ENCODE measurements around the gene ALCAM. TPM values are rescaled to one million over a fixed set of nuclear protein-coding genes. Genes with fewer than 3 reads are reported as not detected.
"Not testable (repeated sequence)": the region's sequence is repeated elsewhere in the genome, so short reads cannot be mapped to it uniquely, and the experiment has no call there.

Gene ALCAM
- total RNA-seq, 4 donors from 2014 or later, result 16.8 to 62.0 (median 27.5) TPM

- H3K9me3 ChIP-seq, result no peaks in the 10 kb centered on the region
- no peak overlapping the region for H3K27ac ChIP-seq
- TF ChIP-seq CTCF (IDR thresholded peaks at IDR 0.05) (no peak), POLR2AphosphoS5 (IDR thresholded peaks at IDR 0.05) (no peak), EP300 (IDR thresholded peaks at IDR 0.05) (no peak), POLR2A (IDR thresholded peaks at IDR 0.05) (no peak)
- H3K36me3 ChIP-seq, result no peaks in the 10 kb centered on the region
- ATAC-seq, result no peak
- no peaks in the 10 kb centered on the region for H3K27me3 ChIP-seq
- H3K4me3 ChIP-seq, result no peak overlapping the region
- no peaks in the 10 kb centered on the region for H3K4me1 ChIP-seq
- WGBS, 2 donors (ENCODE audit: low coverage in 1 of 2), result 55 to 67% methylated on average over 3 of the region's 3 CpGs
Observed at GRCh38 chr3:105598042-105598796, 231.5 kb downstream of the ALCAM start.

- no peaks in the 10 kb centered on the region for H3K4me1 ChIP-seq
- no peaks in the 10 kb centered on the region for H3K36me3 ChIP-seq
- H3K4me3 ChIP-seq, result no peak overlapping the region
- H3K9me3 ChIP-seq, result no peaks in the 10 kb centered on the region
- H3K27ac ChIP-seq, result no peak overlapping the region
- no peaks in the 10 kb centered on the region for H3K27me3 ChIP-seq
- ATAC-seq, result no peak
- WGBS, 2 donors (ENCODE audit: low coverage in 1 of 2), result 91 to 100% methylated on average over 2 of the region's 2 CpGs
- TF ChIP-seq EP300 (IDR thresholded peaks at IDR 0.05) (no peak), POLR2AphosphoS5 (IDR thresholded peaks at IDR 0.05) (no peak), POLR2A (IDR thresholded peaks at IDR 0.05) (no peak), CTCF (IDR thresholded peaks at IDR 0.05) (no peak)
Observed at GRCh38 chr3:105599350-105599749, 232.6 kb downstream of the ALCAM start.

- 83% methylated on average over 1 of the region's 1 CpG; no CpG with 5 or more reads in 1 of the 2 donors for WGBS, 2 donors (ENCODE audit: low coverage in 1 of 2)
- not testable (repeated sequence) for H3K4me1 ChIP-seq, H3K9me3 ChIP-seq, H3K36me3 ChIP-seq, H3K4me3 ChIP-seq, H3K27me3 ChIP-seq, ATAC-seq, H3K27ac ChIP-seq
Observed at GRCh38 chr3:105601756-105602155, 235.0 kb downstream of the ALCAM start.

- ATAC-seq, H3K4me3 ChIP-seq, H3K36me3 ChIP-seq, H3K27ac ChIP-seq, H3K27me3 ChIP-seq, H3K4me1 ChIP-seq, H3K9me3 ChIP-seq: not testable (repeated sequence)
- 83 to 92% methylated on average over 1 to 2 of the region's 3 CpGs for WGBS, 2 donors (ENCODE audit: low coverage in 1 of 2)
Observed at GRCh38 chr3:105602286-105602685, 235.6 kb downstream of the ALCAM start.

GRCh38 chr3:105603516-105603915 lies 236.8 kb downstream of the ALCAM start:
- ATAC-seq, H3K4me1 ChIP-seq: not testable (repeated sequence)
- WGBS, 2 donors (ENCODE audit: low coverage in 1 of 2), result 50 to 56% methylated on average over 1 of the region's 1 CpG

GRCh38 chr3:105606016-105606415 lies 239.3 kb downstream of the ALCAM start:
- no peaks in the 10 kb centered on the region for H3K36me3 ChIP-seq
- TF ChIP-seq CTCF (IDR thresholded peaks at IDR 0.05), result no peak
- TF ChIP-seq POLR2A (IDR thresholded peaks at IDR 0.05), result no peak
- TF ChIP-seq POLR2AphosphoS5 (IDR thresholded peaks at IDR 0.05), result no peak
- TF ChIP-seq EP300 (IDR thresholded peaks at IDR 0.05), result no peak
- H3K27ac ChIP-seq, result no peak overlapping the region

More at GRCh38 chr3:105603516-105603915, 236.8 kb downstream of the ALCAM start:
- H3K9me3 ChIP-seq, H3K4me3 ChIP-seq, H3K27ac ChIP-seq, H3K36me3 ChIP-seq, H3K27me3 ChIP-seq: not testable (repeated sequence)

More at GRCh38 chr3:105606016-105606415, 239.3 kb downstream of the ALCAM start:
- H3K4me3 ChIP-seq, result no peak overlapping the region
- H3K27me3 ChIP-seq, result no peaks in the 10 kb centered on the region
- H3K4me1 ChIP-seq, result no peaks in the 10 kb centered on the region
- no peak for ATAC-seq
- H3K9me3 ChIP-seq, result no peaks in the 10 kb centered on the region
